Activated B cell treated with CpG ODN at 0.5 μM for 24 hours (primary cell): Measurements from ENCODE around the gene LAMC1. TPM values are rescaled to one million over a fixed set of nuclear protein-coding genes. Genes with fewer than 3 reads are reported as not detected.

ENCODE experiments used
- ATAC-seq: fragments of 200-7000 bp; cut with Tn5 transposase; one replicate; pipeline ENCODE4 v1.10.0; 2021; ENCODE audit warnings: low read depth, mild to moderate bottlenecking, moderate library complexity
- CTCF ChIA-PET: fragments of 350-600 bp; sonication (Branson Sonifier 250); formaldehyde crosslinking; loops from one replicate; lab custom pipeline; 2021; ENCODE audit warnings: antibody characterized with exemption; lab: Charles Lee
- POLR2A ChIA-PET: fragments of 350-600 bp; sonication (Branson Sonifier 250); formaldehyde crosslinking; loops from one replicate; lab custom pipeline; 2021; ENCODE audit warnings: antibody characterized with exemption; lab: Charles Lee
- DNase-seq: peaks from one replicate; pipeline ENCODE4 v3.0.0; 2022
- H3K27ac Mint-ChIP-seq: one replicate; pipeline ENCODE4 v1.8.0; 2020; ENCODE audit warnings: mixed read lengths
- H3K27me3 Mint-ChIP-seq: one replicate; pipeline ENCODE4 v1.8.0; 2021; ENCODE audit warnings: mixed read lengths
- H3K36me3 Mint-ChIP-seq: one replicate; pipeline ENCODE4 v1.8.0; 2021; ENCODE audit warnings: low read depth, mixed read lengths
- H3K4me1 Mint-ChIP-seq: one replicate; pipeline ENCODE4 v1.8.0; 2021; ENCODE audit warnings: mixed read lengths
- H3K4me3 Mint-ChIP-seq: one replicate; pipeline ENCODE4 v1.8.0; 2020; ENCODE audit warnings: mild to moderate bottlenecking, mixed read lengths
- H3K9me3 Mint-ChIP-seq: one replicate; pipeline ENCODE4 v1.8.0; 2020; ENCODE audit warnings: mixed read lengths
- intact Hi-C: fragments of 100-400 bp; cut with micrococcal nuclease; formaldehyde crosslinking; loops from one replicate; pipeline ENCODE4 v1.15.1; 2024
- total RNA-seq: library from RNA; stranded (reverse); gene quantifications from 2 replicates; pipeline ENCODE4 v1.2.3, GENCODE V29; 2022
- TF ChIP-seq, protein P1 (sequence below): fragments of 200-600 bp; IDR thresholded peaks from one replicate; pipeline ENCODE4 v1.8.0; 2022; ENCODE audit warnings: antibody characterized with exemption, mild to moderate bottlenecking

LAMC1 gene
- total RNA-seq, 1 donor from 2014 or later: 31.8 TPM

DNA sequence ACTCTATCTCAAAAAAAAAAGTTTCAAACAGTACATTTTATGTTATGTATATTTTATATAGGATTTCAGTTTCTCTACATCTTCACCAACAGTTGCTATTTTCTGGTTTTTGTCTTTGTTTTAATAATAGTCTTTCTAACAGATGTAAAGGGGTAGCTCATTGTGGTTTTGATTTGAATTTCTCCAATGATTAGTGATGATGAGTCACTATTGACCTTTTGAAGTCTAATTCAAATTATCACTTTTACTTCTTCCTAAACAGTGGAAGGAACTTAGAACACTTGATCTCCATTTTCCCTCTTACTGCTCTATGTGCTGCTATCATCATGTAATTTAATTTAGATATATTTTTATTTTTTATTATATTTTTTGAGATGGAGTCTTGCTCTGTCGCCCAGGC is 38.6 kb upstream of the LAMC1 start:
- H3K27ac Mint-ChIP-seq: no peak overlapping the region
- intact Hi-C loops: loop anchor here (1.0 kb wide), 1 partner anchor 38 kb away; no protein-coding TSS in a partner anchor
- no peak overlapping the region for H3K4me3 Mint-ChIP-seq
- no peak for DNase-seq
- peaks cover 9% of the 10 kb centered on the region for H3K27me3 Mint-ChIP-seq
- peaks cover 15% of the 10 kb centered on the region for H3K4me1 Mint-ChIP-seq
- no peaks in the 10 kb centered on the region for H3K9me3 Mint-ChIP-seq
- H3K36me3 Mint-ChIP-seq: no peaks in the 10 kb centered on the region
- ChIA-PET POLR2A (interaction anchor here (0.6 to 1.2 kb wide), 4 partner anchors 10 to 593 kb away, joined by 3 to 11 read pairs (median 5); partner anchors contain the start of gene GLUL), CTCF (interaction anchor here (1.3 kb wide), 1 partner anchor 22 kb away, joined by 5 read pairs; no protein-coding TSS in a partner anchor)
- TF ChIP-seq, protein P1, sequence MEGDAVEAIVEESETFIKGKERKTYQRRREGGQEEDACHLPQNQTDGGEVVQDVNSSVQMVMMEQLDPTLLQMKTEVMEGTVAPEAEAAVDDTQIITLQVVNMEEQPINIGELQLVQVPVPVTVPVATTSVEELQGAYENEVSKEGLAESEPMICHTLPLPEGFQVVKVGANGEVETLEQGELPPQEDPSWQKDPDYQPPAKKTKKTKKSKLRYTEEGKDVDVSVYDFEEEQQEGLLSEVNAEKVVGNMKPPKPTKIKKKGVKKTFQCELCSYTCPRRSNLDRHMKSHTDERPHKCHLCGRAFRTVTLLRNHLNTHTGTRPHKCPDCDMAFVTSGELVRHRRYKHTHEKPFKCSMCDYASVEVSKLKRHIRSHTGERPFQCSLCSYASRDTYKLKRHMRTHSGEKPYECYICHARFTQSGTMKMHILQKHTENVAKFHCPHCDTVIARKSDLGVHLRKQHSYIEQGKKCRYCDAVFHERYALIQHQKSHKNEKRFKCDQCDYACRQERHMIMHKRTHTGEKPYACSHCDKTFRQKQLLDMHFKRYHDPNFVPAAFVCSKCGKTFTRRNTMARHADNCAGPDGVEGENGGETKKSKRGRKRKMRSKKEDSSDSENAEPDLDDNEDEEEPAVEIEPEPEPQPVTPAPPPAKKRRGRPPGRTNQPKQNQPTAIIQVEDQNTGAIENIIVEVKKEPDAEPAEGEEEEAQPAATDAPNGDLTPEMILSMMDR: no peak
- ATAC-seq: peak; percentile 70

DNA sequence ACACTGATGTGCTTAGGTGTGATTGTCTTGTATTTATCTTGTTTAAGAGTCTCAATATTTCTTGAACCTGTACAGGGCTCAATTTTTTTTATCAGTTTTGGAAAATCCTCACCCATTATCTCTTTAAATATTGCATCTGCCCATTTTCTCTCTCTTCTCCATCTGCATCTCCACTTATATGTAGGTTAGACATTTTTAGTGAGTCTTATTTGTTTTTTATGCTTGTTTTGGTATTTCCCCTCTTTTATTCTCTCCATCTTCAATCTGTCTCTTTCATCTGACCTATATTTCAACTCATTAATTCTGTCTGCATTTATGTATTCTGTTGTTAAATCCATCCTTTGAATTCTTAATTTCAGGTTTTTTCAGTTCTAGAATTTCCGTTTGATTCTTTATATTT is 37.3 kb upstream of the LAMC1 start:
- peaks cover 15% of the 10 kb centered on the region for H3K4me1 Mint-ChIP-seq
- ChIA-PET CTCF (no interaction called here), POLR2A (no interaction called here)
- no peak overlapping the region for H3K4me3 Mint-ChIP-seq
- ATAC-seq (no peak), DNase-seq (no peak)
- intact Hi-C loops: no loop called here
- H3K27me3 Mint-ChIP-seq: peaks cover 17% of the 10 kb centered on the region
- no peaks in the 10 kb centered on the region for H3K36me3 Mint-ChIP-seq
- no peaks in the 10 kb centered on the region for H3K9me3 Mint-ChIP-seq
- TF ChIP-seq, protein P1: no peak
- H3K27ac Mint-ChIP-seq: no peak overlapping the region

DNA sequence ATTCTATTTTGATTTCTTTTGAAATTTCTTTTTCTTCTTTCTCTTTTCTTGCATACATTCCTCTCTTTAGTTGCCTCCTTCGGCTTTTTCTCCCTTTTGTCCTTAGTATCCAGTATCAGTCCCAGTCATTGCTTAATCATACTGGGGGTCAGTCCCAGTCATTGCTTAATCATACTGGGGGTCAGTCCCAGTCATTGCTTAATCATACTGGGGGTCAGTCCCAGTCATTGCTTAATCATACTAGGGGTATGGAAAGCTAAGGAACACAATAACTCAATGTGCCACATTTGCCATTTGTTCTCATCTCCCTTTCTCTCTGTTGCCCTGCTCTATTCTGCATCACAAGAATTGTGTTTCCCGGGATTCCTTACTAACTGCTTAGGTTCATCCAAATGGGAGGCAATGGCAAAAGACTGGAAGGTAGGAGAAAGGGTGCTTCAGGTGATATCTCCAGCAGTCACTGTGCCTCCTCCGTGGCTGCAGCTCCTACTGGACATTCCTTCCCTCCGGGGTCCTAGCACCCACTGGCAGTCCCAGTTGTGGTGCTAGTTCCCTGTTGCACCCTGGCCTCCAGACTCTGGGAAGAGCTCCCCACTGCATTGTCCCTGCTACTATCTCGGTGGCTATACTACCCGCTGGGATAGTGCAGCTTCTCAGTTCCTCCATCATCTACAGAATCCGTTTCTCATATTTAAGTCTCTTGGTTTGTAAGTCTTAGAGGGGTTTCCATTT is 32.6 kb upstream of the LAMC1 start:
- TF ChIP-seq, protein P1: no peak
- CTCF ChIA-PET: no interaction called here
- intact Hi-C loops: no loop called here
- DNase-seq (no peak), ATAC-seq (no peak)
- no peaks in the 10 kb centered on the region for H3K36me3 Mint-ChIP-seq
- no peaks in the 10 kb centered on the region for H3K4me1 Mint-ChIP-seq
- no peak overlapping the region for H3K4me3 Mint-ChIP-seq
- peaks cover 20% of the 10 kb centered on the region for H3K27me3 Mint-ChIP-seq
- no peak overlapping the region for H3K27ac Mint-ChIP-seq
- H3K9me3 Mint-ChIP-seq: no peaks in the 10 kb centered on the region
- POLR2A ChIA-PET: no interaction called here

DNA sequence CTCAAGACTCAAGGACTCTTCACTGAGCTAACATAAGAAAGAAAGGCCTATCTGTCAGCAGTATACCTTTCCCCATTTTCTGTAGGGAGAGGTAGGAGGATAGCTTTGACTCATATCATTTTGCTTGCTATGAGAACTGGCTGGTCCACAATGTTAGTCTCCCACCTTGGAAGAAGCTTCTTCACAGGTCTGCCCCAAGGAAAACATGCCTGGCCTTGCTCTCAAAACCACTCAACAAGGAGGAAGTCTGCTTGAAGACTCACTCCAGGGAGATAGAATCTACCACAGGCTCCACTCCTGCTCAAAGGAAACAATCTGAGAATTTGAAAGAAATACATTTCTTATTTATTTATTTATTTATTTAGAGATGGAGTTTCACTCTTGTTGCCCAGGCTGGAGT is 29.5 kb upstream of the LAMC1 start:
- TF ChIP-seq, protein P1: no peak
- intact Hi-C loops: no loop called here
- CTCF ChIA-PET: no interaction called here
- Mint-ChIP-seq H3K4me1 (no peaks in the 10 kb centered on the region), H3K27ac (no peak overlapping the region), H3K4me3 (no peak overlapping the region), H3K36me3 (no peaks in the 10 kb centered on the region), H3K27me3 (peaks cover 18% of the 10 kb centered on the region), H3K9me3 (peaks cover 2% of the 10 kb centered on the region)
- DNase-seq (no peak), ATAC-seq (no peak)
- POLR2A ChIA-PET: no interaction called here

DNA sequence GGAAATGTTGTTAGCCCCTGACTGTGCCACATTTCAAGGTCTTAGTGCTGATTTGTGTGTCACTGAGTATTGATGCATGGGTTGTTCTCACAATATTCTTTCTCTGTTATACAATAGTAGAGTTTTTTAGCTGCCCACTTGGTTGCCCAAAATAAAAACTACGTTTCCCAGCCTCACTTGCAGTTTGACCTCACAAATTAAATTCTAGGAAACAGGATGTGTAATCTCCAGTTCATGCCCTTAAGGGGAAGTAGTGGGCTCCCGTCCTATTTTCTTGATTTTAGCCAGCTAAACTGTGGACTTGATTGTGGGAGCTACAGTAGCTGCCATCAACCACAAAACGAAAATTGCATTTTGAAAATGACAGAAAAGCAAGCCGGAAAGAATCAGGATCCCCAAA is 27.3 kb upstream of the LAMC1 start:
- POLR2A ChIA-PET: no interaction called here
- DNase-seq: no peak
- H3K36me3 Mint-ChIP-seq: no peaks in the 10 kb centered on the region
- ATAC-seq: no peak
- H3K27ac Mint-ChIP-seq: no peak overlapping the region
- peaks cover 2% of the 10 kb centered on the region for H3K9me3 Mint-ChIP-seq
- peaks cover 14% of the 10 kb centered on the region for H3K27me3 Mint-ChIP-seq
- intact Hi-C loops: no loop called here
- H3K4me1 Mint-ChIP-seq: no peaks in the 10 kb centered on the region
- TF ChIP-seq, protein P1: no peak
- H3K4me3 Mint-ChIP-seq: no peak overlapping the region
- CTCF ChIA-PET: no interaction called here
